Gastroesophageal sphincter (tissue), 4 donors: ENCODE results near the gene ARHGEF2. TPM values are rescaled to one million over a fixed set of nuclear protein-coding genes. Genes with fewer than 3 reads are reported as not detected.
A peak's percentile ranks its signal among the peaks of the same experiment; 100 is the strongest.

Experiments used
- ATAC-seq: fragments of 150-250 bp; one replicate; pipeline ENCODE4 v1.9.1; 2016; ENCODE audit warnings: mild to moderate bottlenecking, moderate library complexity
- H3K27ac ChIP-seq, 4 donors: fragments of 200-600 bp; sonication (generic) in 3 of 4; 1 replicate in 3 of 4; 2 replicates in 1 of 4; pipeline ENCODE4 v1.5.1; 2016 to 2019
- H3K27me3 ChIP-seq: fragments of 200-600 bp; sonication (generic); one replicate; pipeline ENCODE4 v1.5.1; 2019
- H3K36me3 ChIP-seq, 2 donors: fragments of 200-600 bp; sonication (generic); one replicate each; pipeline ENCODE4 v1.5.1; 2019; ENCODE audit warnings: control low read depth in 1 of 2
- H3K4me1 ChIP-seq, 3 donors: fragments of 200-600 bp; sonication (generic); 1 replicate in 2 of 3; 2 replicates in 1 of 3; pipeline ENCODE4 v1.5.1; 2016 to 2019; ENCODE audit warnings: control low read depth in 2 of 3
- H3K4me3 ChIP-seq, 2 donors: fragments of 200-600 bp; sonication (generic); one replicate each; pipeline ENCODE4 v1.5.1; 2019; ENCODE audit warnings: mild to moderate bottlenecking in 1 of 2, moderate library complexity in 1 of 2
- H3K9me3 ChIP-seq, 3 donors: fragments of 200-600 bp; sonication (generic); one replicate each; pipeline ENCODE4 v1.5.1; 2017 to 2019; ENCODE audit warnings: control low read depth in 2 of 3
- CTCF ChIP-seq, 4 experiments: fragments of 200-600 bp in 2 of 4; fragments of 450-650 bp in 2 of 4; sonication (generic) in 1 of 4; IDR thresholded peaks; one replicate each; pipeline ENCODE4 v1.5.1; 2017 to 2019; ENCODE audit warnings: antibody characterized with exemption in 4 of 4, mild to moderate bottlenecking in 2 of 4, moderate library complexity in 2 of 4
- EP300 ChIP-seq: sonication (generic); formaldehyde crosslinking; IDR thresholded peaks from one replicate; pipeline ENCODE4 v1.6.1; 2017; ENCODE audit warnings: antibody characterized with exemption, mild to moderate bottlenecking
- POLR2A ChIP-seq, 2 donors: fragments of 450-650 bp; IDR thresholded peaks; one replicate each; pipeline ENCODE4 v1.6.1; 2017; ENCODE audit warnings: antibody characterized with exemption in 2 of 2, mild to moderate bottlenecking in 2 of 2, moderate library complexity in 1 of 2
- POLR2AphosphoS5 ChIP-seq: sonication (generic); formaldehyde crosslinking; IDR thresholded peaks from one replicate; pipeline ENCODE4 v1.6.1; 2017; ENCODE audit warnings: antibody characterized with exemption
- WGBS, 2 donors: methylation state at CpG; one replicate each; pipeline ENCODE4 v1.1.5; 2018; ENCODE audit warnings: low coverage in 1 of 2; 5-methylcytosine and 5-hydroxymethylcytosine counted together
- total RNA-seq, 4 donors: library from RNA; depleted of rRNA; stranded (reverse); fragments of >200 nt; gene quantifications; one replicate each; pipeline ENCODE4 v1.1.0, GENCODE V29; 2016

ARHGEF2 gene
- total RNA-seq, 4 donors from 2014 or later, result 69.7 to 94.0 (median 82.6) TPM

- 26 to 53% methylated on average over 3 of the region's 3 CpGs for WGBS, 2 donors
- H3K27me3 ChIP-seq, result no peaks in the 10 kb centered on the region
- H3K4me1 ChIP-seq, result peaks cover 11 to 48% (median 30%) of the 10 kb centered on the region in 3 donors
- H3K27ac ChIP-seq, result peak overlapping the region; percentile 62 to 88 (median 82)
- peaks cover 0 to 100% of the 10 kb centered on the region in 2 donors for H3K36me3 ChIP-seq
- no peak for ATAC-seq
- H3K4me3 ChIP-seq, result no peak overlapping the region
- no peaks in the 10 kb centered on the region for H3K9me3 ChIP-seq
- no peak for TF ChIP-seq POLR2AphosphoS5
- no peak for TF ChIP-seq POLR2A (IDR thresholded peaks at IDR 0.05)
- TF ChIP-seq EP300, result no peak
- TF ChIP-seq CTCF (IDR thresholded peaks at IDR 0.05), result no peak
Observed at GRCh38 chr1:155960081-155960745, 18.1 kb downstream of the ARHGEF2 start.

- Histone ChIP-seq H3K27ac (no peak overlapping the region), H3K4me3 (no peak overlapping the region), H3K9me3 (no peaks in the 10 kb centered on the region), H3K36me3 (peaks cover 4 to 100% of the 10 kb centered on the region in 2 donors), H3K27me3 (no peaks in the 10 kb centered on the region), H3K4me1 (peaks cover 6 to 35% (median 23%) of the 10 kb centered on the region in 3 donors)
- TF ChIP-seq POLR2AphosphoS5, result no peak
- no peak for TF ChIP-seq EP300
- TF ChIP-seq CTCF (IDR thresholded peaks at IDR 0.05), result no peak
- TF ChIP-seq POLR2A (IDR thresholded peaks at IDR 0.05), result no peak
- no peak for ATAC-seq
- 100% methylated on average over 1 of the region's 12 CpGs for WGBS, 2 donors
Observed at GRCh38 chr1:155957411-155957915, 20.9 kb downstream of the ARHGEF2 start.

GRCh38 chr1:155954645-155955044 is 23.7 kb downstream of the ARHGEF2 start:
- no peak for ATAC-seq
- WGBS, 2 donors, result 94 to 97% methylated on average over 2 to 3 of the region's 3 CpGs
- Histone ChIP-seq H3K27me3 (no peaks in the 10 kb centered on the region), H3K36me3 (peaks cover 11 to 100% of the 10 kb centered on the region in 2 donors), H3K27ac (no peak overlapping the region), H3K9me3 (no peaks in the 10 kb centered on the region), H3K4me3 (no peak overlapping the region), H3K4me1 (peaks cover 0 to 6% (median 0%) of the 10 kb centered on the region in 3 donors)
- TF ChIP-seq CTCF (IDR thresholded peaks at IDR 0.05), result no peak
- no peak for TF ChIP-seq POLR2AphosphoS5
- no peak for TF ChIP-seq EP300
- TF ChIP-seq POLR2A (IDR thresholded peaks at IDR 0.05), result no peak

- Histone ChIP-seq H3K4me3 (no peak overlapping the region), H3K27me3 (no peaks in the 10 kb centered on the region), H3K9me3 (no peaks in the 10 kb centered on the region), H3K36me3 (peaks cover 11 to 100% of the 10 kb centered on the region in 2 donors), H3K4me1 (no peaks in the 10 kb centered on the region), H3K27ac (peak overlapping the region in 2 of 4 donors; percentile 27 to 31)
- TF ChIP-seq POLR2A (IDR thresholded peaks at IDR 0.05) (no peak), EP300 (no peak)
- 30% methylated on average over 2 of the region's 13 CpGs; no CpG with 5 or more reads in 1 of the 2 donors for WGBS, 2 donors
- no peak for ATAC-seq
Observed at GRCh38 chr1:155952505-155952890, 25.8 kb downstream of the ARHGEF2 start.

- no peak for ATAC-seq
- Histone ChIP-seq H3K9me3 (no peaks in the 10 kb centered on the region), H3K4me3 (no peak overlapping the region), H3K4me1 (no peaks in the 10 kb centered on the region), H3K36me3 (peaks cover 11 to 100% of the 10 kb centered on the region in 2 donors), H3K27me3 (no peaks in the 10 kb centered on the region), H3K27ac (peak overlapping the region in 2 of 4 donors; percentile 27 to 31)
- TF ChIP-seq POLR2AphosphoS5, result no peak
- no peak for TF ChIP-seq EP300
- no peak for TF ChIP-seq POLR2A (IDR thresholded peaks at IDR 0.05)
- no peak for TF ChIP-seq CTCF (IDR thresholded peaks at IDR 0.05)
- 61 to 83% methylated on average over 1 to 3 of the region's 6 CpGs for WGBS, 2 donors
Observed at GRCh38 chr1:155951753-155952504, 26.4 kb downstream of the ARHGEF2 start.
